22Rv1 (cell line): Measurements from ENCODE around the gene SLC2A2.

Source experiments
- CTCF ChIP-seq: fragments of 450-650 bp; IDR thresholded peaks from 2 replicates; pipeline ENCODE4 v1.5.1; 2017; ENCODE audit warnings: mild to moderate bottlenecking
- ZFX ChIP-seq: fragments of 450-650 bp; IDR thresholded peaks from 2 replicates; pipeline ENCODE4 v1.6.1; 2017; ENCODE audit warnings: antibody characterized with exemption, borderline replicate concordance

GRCh38 chr3:171057072-171057471 is 30.6 kb upstream of the SLC2A2 start:
- no peak for TF ChIP-seq CTCF
- TF ChIP-seq ZFX: no peak
